Epithelial cell of proximal tubule (primary cell): ENCODE data around the gene ABI1. TPM values are rescaled to one million over a fixed set of nuclear protein-coding genes. Genes with fewer than 3 reads are reported as not detected.

Experiments used
- DNase-seq: peaks from one replicate; pipeline ENCODE4 v3.0.0-alpha.2; 2011; ENCODE audit warnings: low read depth
- H3K4me3 ChIP-seq: 2 replicates; pipeline ENCODE4 v1.5.1; 2011; ENCODE audit warnings: low read depth, mild to moderate bottlenecking, low read length
- CTCF ChIP-seq: conservative IDR thresholded peaks from 2 replicates; pipeline ENCODE4 v1.5.1; 2012; ENCODE audit warnings: low read depth, mild to moderate bottlenecking, low read length
- total RNA-seq: library from RNA; depleted of rRNA; stranded (reverse); fragments of >200 nt; gene quantifications from 2 replicates; pipeline ENCODE4 v1.2.3, GENCODE V29; 2015

The ABI1 gene
- total RNA-seq, 1 donor from 2014 or later, result 34.1 TPM

GRCh38 chr10:26881600-26882331 lies 21.0 kb upstream of the ABI1 start:
- no peak overlapping the region for H3K4me3 ChIP-seq
- TF ChIP-seq CTCF, result peak; percentile 90

GRCh38 chr10:26879744-26880143 lies 19.0 kb upstream of the ABI1 start:
- no peak for DNase-seq

More at GRCh38 chr10:26881600-26882331, 21.0 kb upstream of the ABI1 start:
- no peak for DNase-seq

GRCh38 chr10:26870766-26871165 lies 10.0 kb upstream of the ABI1 start:
- no peak for DNase-seq
- H3K4me3 ChIP-seq, result no peak overlapping the region
- no peak for TF ChIP-seq CTCF

More at GRCh38 chr10:26879744-26880143, 19.0 kb upstream of the ABI1 start:
- H3K4me3 ChIP-seq, result no peak overlapping the region
- TF ChIP-seq CTCF, result no peak

GRCh38 chr10:26869528-26869927 lies 8.8 kb upstream of the ABI1 start:
- H3K4me3 ChIP-seq, result no peak overlapping the region
- DNase-seq, result no peak
- no peak for TF ChIP-seq CTCF

- no peak for TF ChIP-seq CTCF
- DNase-seq, result no peak
- H3K4me3 ChIP-seq, result no peak overlapping the region
These were observed 2.8 kb upstream of the ABI1 start for GRCh38 chr10:26863351-26864076.

- no peak for DNase-seq
- peak; percentile 73 for TF ChIP-seq CTCF
- H3K4me3 ChIP-seq, result peak overlapping the region; percentile 45
These were observed 644 bp upstream of the ABI1 start for GRCh38 chr10:26861205-26861998.
